HTERT RPE-1 (cell line): ENCODE measurements around the gene GNB3.
"Not testable (repeated sequence)": the region's sequence is repeated elsewhere in the genome, so short reads cannot be mapped to it uniquely, and the experiment has no call there.

Experiments
- in situ Hi-C: fragments of 300-500 bp; cut with MboI; formaldehyde crosslinking; loops from 4 replicates; pipeline ENCODE4 v1.14.3; 2020; ENCODE audit warnings: low sequenced_read_pairs

Gene GNB3

DNA sequence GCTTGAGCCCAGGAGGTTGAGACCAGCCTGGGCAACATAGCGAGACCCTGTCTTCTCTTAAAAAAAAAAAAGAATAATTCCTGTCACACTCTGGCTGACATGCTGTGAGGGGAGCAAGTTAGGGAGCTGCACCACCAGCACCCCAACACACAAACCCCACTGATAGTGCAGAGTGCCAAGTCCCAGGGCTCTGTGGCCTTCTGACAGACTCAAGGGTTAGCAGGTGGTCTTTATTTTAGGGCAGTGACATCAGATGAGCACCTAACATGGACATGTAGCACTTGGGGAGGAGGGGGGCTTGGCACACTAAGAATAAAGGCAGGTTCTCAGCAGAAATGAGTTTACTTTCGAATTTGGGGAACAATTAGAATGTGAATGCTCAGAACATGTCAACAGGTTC lies 18.1 kb downstream of the GNB3 start:
- in situ Hi-C loops = no loop called here

DNA sequence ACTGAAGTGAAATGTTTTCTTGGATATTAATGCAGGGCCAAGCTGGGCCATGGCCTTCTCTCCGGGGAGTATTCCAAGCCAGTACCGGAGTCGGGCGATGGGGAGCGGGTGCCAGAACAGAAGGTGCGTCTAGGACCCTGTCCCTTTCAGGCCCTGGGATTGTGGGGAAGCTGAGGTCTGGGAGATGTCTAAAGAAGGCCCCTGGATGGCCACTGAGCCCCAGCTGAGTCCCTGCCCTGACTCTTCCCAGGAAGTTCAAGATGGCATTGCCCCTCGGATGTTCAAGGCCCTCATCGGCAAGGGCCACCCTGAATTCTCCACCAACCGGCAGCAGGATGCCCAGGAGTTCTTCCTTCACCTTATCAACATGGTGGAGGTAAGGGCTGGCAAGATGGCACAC lies 19.4 kb downstream of the GNB3 start:
- in situ Hi-C loops = no loop called here

DNA sequence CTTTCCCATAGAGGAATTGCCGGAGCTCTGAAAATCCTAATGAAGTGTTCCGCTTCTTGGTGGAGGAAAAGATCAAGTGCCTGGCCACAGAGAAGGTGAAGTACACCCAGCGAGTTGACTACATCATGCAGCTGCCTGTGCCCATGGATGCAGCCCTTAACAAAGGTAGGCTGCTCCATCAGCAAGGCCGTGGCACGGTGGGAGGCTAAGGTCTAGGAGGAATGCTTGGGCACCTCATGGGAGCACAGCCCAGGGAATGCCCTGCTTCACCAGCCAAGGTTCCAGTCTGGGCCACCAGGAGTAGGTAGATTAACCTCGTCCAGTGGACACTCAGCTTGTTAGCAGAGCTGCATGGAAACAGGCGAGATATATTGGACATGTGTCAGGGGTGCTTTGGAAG lies 20.2 kb downstream of the GNB3 start:
- in situ Hi-C loops = no loop called here

DNA sequence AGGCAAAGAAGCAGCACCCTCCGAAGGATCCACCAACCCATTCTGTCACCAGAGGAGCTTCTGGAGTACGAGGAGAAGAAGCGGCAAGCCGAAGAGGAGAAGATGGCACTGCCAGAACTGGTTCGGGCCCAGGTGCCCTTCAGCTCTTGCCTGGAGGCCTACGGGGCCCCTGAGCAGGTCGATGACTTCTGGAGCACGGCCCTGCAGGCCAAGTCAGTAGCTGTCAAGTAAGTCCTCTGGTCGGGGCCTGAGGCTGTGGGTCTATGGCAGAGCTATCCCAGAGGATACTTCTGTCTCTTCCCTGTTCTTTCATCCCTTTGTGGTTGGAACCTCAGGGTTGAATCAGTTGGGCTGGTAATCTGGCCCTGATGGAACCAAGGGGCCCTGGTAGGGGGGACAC lies 20.7 kb downstream of the GNB3 start:
- in situ Hi-C loops = no loop called here

DNA sequence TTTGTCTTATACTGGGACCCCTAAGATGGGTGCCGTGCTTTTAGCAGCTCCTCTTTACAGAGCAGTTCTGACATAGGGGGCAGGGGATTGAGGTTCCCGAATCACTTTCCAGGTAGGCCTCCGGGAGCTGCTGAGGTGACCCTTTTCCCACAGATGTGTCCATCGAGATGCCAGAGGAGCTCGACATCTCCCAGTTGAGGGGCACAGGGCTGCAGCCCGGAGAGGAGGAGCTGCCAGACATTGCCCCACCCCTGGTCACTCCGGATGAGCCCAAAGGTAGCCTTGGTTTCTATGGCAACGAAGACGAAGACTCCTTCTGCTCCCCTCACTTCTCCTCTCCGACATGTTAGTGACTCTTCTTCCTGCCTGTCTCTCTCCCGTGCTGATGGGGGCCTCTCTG lies 22.3 kb downstream of the GNB3 start:
- in situ Hi-C loops = no loop called here

DNA sequence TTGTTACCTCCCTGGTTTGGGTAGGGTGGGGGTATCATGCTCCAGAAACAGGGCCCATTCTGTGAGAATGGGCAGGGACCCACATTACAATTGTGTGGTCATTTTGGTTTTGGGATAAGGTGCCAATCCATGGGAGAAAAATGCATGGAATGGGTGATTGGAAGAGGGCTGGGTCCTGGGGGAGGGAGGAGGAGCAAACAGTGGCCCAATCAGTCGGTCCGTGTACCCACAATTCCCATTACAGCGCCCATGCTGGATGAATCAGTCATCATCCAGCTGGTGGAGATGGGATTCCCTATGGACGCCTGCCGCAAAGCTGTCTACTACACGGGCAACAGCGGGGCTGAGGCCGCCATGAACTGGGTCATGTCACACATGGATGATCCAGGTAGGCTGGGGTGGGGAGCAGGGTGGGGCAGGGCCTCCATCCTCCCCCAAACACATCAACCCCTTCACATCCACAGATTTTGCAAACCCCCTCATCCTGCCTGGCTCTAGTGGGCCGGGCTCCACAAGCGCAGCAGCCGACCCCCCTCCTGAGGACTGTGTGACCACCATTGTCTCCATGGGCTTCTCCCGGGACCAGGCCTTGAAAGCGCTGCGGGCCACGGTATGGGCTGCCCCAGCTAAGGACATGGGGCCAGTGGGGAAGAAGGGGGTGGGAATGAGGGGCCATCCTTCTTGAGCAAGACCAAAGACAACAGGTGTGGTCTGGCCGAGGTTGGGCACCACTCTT lies 23.0 kb downstream of the GNB3 start:
- in situ Hi-C loops = no loop called here

DNA sequence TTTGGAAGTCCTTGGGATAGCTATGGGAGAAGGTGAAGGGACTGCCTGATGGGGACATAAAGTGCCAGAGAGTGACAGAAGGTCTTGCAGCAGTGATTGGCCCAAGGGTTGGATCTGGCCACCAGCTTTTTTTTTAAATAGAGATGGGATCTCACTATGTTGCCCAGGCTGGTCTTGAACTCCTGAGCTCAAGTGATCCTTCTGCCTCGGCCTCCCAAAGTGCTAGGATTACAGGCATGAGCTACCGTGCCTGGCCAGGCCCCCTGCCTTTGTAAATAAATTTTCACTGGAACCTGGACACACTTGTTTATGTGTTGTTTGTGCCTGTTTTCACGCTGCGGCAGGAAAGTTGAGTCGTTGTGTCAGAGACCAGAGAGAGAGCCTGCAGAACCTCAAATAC lies 24.6 kb downstream of the GNB3 start:
- in situ Hi-C loops = not testable (repeated sequence)

DNA sequence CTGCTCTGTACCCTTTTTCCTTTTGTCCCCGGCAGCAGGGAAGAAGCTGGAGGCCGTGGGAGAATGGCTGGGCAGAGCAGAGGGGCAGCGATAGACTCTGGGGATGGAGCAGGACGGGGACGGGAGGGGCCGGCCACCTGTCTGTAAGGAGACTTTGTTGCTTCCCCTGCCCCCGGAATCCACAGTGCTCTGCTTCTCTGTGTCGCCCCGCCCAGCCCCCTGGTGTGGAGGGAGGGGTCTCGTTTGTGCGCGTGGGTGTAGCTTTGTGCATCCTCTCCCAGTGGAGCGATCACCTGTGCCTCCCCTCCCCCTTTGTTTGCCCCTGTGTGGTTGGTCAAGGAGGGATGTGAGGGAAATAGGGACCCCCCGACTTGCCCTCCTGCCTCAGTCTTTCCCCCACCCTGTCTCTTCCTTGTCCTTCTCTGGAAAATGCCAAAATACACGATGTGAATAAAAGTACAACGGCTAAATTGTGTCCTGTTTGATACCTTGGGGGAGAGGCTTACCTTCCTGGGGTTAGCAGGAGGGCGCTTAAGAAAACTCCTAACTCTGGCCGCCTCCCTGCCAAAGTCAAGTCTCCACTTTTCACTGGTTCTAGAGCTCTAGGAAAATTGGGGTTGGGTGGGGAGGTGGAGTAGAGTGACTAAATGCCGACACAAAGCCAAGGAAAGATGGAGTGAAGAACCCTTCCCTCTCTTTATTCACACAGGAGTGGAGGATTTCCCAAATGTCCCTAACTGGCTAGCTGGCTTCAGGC lies 25.6 kb downstream of the GNB3 start:
- in situ Hi-C loops = no loop called here

DNA sequence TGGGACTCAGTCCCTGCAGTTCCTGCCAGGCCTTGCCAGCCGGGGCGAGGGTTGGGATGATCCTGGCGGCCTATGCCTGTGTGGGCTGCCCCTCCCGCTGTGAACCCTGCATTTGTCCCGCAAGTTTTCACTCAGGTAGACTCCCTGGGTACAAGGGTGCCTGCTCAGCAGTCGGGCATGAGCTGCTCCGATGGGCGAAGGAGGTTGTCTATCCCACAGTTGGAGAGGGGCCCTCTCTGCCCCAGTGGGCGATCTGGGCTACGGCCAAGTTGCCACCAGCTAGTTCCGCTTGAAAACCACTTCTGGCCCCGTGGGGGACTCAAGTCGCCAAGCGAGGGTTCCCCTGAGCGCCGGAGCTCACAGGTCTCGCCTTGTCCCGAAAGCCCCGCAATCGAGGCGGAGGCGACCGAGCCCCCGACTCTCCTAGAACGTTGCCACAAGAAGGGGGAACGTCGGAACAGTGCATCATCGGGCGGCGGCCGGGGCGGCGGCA lies 26.2 kb downstream of the GNB3 start:
- in situ Hi-C loops = no loop called here

DNA sequence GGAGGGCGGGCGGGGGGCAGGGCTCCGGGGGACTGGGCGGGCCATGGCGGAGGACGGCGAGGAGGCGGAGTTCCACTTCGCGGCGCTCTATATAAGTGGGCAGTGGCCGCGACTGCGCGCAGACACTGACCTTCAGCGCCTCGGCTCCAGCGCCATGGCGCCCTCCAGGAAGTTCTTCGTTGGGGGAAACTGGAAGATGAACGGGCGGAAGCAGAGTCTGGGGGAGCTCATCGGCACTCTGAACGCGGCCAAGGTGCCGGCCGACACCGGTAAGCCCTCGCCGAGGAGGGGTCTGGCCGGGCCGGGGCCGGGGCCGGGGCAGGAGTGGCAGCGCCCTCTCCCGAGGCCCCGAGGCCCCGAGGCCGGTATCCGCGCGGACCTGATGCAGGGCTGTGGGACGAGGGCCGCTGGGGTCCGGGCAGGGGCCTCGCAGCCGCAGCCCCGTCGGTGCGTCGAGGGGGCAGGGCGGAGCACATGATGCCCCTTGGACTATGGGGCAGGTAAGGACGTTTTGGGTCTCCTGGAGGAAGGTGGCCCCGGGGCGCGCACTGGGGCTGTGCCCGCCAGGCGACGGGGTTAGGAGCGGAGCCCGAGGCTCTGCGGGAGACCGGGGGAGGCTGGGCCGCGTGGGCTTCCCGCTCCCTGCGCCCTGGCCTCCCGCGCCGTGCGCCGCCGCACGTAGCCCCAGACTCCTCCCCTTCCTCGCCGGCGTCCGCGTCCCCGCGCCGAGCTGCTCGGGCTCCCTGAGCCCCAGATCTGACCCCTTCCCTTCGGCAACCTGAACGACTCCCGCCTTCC lies 26.9 kb downstream of the GNB3 start, which contains the start of gene TPI1:
TSS of gene TPI1 (plus strand) at position 119 of the 798 bp plus-strand sequence. CDS start at position 155, 36 bp downstream.
- in situ Hi-C loops = no loop called here

DNA sequence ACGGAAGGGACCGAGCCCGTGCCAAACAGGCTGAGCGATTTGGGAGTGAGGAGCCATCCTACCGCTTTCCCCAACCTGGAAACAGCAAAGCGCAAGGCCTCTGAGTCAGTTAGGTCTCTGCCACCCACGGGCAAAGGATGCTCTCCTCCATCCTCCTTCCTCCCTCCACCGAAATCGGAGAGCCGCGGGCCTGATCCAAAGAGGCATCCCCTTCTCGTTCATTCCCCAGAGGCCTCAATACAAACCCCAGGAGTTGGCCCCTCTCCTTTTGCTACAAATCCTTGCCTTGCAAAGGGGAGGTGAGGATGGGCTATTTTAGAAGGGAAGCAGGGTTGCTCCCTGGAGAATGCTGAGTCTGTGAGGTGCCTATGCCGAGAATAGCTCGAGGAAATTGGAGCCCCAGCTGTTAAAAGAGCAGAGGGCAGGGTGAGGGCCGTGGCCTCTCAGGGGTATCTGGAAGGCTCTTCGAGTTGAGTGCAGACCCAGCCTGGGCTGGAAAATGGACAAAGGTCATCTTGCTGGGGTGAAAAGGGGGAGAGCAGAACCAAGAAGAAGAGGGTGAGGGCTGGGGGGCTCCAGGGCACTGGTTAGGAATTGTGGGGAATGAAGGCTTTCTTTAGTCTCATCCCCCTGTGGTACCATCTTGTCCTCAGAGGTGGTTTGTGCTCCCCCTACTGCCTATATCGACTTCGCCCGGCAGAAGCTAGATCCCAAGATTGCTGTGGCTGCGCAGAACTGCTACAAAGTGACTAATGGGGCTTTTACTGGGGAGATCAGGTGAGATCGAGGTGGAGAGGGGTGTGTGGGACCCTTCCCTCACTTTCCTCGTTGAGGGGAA lies 27.7 kb downstream of the GNB3 start:
- in situ Hi-C loops = no loop called here

DNA sequence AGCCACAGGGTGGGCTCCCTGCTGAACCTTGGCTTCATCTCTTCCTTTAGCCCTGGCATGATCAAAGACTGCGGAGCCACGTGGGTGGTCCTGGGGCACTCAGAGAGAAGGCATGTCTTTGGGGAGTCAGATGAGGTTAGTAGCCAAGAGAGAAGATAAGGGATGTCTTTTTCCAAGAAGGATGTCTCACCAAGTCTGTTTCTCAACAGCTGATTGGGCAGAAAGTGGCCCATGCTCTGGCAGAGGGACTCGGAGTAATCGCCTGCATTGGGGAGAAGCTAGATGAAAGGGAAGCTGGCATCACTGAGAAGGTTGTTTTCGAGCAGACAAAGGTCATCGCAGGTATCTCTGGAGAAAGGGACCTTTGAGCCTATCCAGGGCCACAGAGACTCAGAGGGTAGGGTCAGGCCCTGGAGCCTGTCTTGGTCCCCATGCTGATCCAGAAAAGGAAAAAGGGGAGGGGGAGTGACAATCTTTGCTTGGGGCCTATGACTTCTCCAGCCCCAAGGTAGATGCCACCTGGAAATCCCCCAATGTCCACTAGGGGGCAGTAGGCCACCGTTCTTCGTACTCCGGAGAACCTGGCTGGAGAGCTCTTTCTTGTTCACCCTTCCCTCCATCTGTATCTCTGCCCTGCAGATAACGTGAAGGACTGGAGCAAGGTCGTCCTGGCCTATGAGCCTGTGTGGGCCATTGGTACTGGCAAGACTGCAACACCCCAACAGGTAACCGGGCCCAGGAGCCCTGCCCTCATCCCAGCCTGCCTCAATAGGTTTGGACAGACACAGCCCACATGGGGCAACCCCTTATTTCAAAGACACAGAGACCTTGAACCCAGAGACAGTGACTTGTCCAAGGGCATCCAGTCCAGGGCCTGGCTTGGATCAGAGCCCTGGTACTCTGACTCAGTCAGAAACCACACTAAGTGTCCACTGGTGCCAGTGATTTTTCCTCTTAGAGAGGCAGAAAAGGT lies 28.6 kb downstream of the GNB3 start:
- in situ Hi-C loops = no loop called here

DNA sequence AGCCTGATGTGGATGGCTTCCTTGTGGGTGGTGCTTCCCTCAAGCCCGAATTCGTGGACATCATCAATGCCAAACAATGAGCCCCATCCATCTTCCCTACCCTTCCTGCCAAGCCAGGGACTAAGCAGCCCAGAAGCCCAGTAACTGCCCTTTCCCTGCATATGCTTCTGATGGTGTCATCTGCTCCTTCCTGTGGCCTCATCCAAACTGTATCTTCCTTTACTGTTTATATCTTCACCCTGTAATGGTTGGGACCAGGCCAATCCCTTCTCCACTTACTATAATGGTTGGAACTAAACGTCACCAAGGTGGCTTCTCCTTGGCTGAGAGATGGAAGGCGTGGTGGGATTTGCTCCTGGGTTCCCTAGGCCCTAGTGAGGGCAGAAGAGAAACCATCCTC lies 29.6 kb downstream of the GNB3 start:
- in situ Hi-C loops = not testable (repeated sequence)

DNA sequence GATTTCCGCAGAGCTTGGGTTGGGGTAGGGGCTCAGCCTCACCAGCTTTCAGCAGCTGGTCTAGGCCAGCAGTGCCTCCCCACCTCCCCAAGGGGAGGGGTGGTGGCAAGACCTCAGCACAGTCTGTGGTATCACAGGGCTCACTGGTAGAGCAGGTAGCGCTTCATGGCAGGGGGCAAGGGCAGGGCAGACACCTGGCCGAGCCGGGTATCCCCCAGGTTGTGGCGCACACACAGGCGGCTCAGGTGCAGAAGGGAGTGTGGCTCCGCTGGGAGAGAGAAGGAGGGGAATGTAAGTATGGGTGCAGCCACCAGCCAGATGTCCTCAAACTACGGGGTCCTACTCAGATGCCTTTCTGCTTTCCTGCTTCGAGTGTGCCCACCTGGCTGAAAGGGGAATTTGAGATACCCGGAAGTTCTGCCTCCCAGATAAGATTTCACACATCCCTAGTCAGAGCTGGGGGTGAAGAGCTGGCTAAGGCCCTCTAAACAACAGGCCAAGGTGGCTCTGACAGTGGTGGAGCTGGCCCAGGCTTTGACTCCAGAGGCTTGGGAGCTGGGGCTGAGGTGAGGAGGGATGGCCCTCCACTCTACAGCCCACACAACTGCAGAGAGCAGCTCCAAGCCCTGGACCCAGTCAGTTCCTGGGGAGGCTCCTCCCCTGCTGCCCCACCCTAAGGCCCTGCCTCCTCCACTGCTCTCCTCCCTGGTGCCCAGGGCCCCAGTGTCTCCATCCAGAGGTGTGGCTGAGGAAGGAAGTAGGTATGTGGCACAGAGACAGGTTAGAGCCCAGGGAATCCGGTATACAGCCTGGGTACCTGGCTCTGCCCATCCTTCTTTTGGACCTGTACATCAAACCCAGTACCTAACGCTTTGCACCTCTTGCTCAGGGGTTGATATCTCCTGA lies 30.6 kb downstream of the GNB3 start:
- in situ Hi-C loops = no loop called here

DNA sequence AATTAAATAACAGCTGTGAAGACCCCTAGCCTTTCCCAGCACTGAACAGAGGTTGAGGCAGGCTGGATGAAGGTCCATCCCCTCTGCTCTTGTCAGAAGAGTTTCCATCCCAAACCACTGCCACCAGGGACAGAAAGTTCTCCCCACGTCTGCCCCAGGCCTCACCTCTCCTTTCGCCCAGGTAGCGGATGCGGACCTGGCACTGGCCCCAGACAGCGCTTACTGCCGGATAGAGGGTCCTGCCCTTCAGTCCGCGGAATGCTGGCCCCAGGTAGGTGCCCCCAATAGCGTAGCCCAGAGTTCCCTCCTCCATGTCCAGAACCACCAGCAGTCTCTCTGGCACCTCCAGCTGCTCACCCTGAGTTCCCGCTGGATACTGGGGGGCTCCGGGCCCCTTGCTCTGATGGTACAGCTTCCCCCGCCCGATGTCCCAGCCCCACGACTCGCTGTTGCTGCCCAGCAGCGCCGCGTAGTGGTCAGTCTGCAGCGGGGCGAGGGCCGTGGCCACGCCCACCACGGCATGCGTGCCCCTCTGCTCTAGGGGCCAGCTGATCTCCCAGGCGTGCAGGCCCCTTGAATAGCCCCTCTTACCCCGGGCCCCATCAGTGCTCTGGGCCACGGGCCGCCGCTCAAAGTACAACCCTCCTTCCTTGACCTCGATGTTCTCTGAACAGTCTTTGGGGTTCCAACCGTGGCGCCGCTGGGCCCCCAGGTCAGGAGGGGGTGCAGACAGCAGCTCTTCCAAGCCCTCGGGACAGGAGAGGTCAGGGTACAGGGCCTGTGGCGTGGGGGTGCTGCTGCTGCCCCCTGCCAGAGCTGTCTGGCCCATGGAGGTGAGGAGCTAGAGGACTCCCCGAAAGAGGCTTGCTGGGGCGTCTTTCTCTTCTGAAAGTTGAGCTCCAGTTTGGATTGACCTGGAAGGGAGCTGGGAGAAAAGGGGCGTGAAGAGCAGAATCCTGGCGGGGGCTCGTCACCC lies 31.6 kb downstream of the GNB3 start:
- in situ Hi-C loops = no loop called here

DNA sequence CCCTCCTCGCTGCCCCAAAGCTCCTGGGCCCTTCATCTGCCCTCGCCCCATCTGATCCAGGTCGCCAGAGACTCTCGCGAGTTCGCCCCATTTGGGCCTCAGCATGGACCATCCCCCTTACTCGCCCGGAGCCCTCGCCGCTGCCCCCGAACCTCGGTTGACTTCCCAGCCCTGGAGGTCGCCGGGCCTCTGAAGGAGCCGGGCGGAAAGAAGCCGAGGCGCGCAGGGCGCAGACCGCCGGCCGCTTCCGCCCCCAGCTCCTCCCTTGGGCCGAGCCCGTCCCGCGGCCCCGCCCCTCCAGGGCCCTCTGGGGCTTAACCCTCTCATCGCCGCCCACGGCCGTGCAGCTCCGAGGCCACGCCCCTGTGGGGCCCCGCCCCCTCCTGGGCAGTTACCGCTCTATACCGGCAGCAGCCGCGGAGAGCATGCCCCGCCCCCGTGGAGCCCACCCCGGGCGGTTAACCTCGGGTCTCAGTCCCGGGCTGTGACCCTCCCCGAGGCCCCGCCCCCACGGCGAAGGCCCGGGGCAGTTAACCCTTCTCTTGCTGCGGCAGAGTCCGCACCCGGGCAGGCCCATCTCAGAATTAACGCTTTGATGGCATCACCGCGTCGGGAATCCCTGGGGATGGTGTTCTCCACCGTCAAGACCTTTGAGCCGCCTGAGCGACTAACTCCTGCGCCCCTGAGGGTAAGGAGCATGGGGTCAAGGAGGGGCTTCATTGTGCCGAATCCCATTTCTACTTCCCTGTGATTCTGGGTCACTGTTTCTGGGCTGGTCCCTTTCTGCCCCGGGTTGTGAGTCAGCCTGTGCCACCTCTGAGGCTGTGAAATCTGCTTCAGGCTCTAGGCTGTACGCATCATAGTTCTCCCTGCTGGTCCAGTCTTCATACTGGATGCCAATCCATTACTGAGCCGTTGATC lies 32.6 kb downstream of the GNB3 start, which contains the start of gene SPSB2:
TSS of gene SPSB2 (minus strand) at position 210 of the 921 bp plus-strand sequence. CDS start 402 bp downstream, outside the sequence.
- in situ Hi-C loops = no loop called here
